ENCODE measurements around the gene GSC.

The GSC gene

GRCh38 chr14:94772548-94772947 is 2.6 kb upstream of the GSC start:
- DNase-seq (ENCODE audit: low read depth in 3 of 3, low spot score in 1 of 3): no peak

GRCh38 chr14:94771906-94772490 is 2.1 kb upstream of the GSC start:
- DNase-seq (ENCODE audit: low read depth in 3 of 3, low spot score in 1 of 3): no peak

DNA sequence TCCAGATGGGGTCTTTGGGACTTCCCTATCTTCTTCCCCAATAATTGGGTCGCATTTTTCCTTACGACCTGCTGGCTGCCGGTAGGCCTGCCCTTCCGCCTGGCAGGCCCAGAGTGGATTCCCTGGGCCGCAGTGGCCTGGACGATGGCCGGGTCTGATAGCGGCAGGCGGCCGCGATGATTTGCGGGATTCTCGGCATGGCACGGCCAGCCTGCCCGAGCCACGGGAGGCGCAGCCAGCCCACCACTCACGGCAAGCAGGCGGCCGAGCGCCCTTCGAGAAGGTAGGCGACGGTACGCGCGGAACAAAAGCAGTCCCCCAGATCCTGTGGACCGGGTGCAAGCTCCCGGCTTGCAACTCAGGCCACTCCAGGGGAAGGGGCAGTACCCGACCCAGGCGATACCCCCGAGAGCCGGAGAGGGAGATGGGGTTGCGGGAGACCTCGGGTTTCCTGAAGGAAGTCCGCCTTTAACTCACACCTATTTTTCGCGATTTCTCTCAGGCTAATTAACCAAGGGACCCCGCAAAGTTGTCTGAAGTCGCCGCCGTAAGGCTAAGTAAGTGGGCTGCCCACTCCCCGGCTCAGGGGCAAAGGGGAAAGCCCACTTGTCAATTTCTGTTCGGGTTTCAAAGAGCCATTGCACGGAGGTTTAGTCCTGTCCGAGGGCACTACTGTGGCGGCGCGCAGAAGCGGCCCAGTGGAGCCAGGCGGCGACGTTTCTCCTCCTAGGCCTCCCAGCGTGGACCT is 1.4 kb upstream of the GSC start:
- DNase-seq (ENCODE audit: low read depth in 3 of 3, low spot score in 1 of 3): no peak

- DNase-seq (ENCODE audit: low read depth in 3 of 3, low spot score in 1 of 3): no peak
Measured at GRCh38 chr14:94770815-94771157, 873 bp upstream of the GSC start.

DNA sequence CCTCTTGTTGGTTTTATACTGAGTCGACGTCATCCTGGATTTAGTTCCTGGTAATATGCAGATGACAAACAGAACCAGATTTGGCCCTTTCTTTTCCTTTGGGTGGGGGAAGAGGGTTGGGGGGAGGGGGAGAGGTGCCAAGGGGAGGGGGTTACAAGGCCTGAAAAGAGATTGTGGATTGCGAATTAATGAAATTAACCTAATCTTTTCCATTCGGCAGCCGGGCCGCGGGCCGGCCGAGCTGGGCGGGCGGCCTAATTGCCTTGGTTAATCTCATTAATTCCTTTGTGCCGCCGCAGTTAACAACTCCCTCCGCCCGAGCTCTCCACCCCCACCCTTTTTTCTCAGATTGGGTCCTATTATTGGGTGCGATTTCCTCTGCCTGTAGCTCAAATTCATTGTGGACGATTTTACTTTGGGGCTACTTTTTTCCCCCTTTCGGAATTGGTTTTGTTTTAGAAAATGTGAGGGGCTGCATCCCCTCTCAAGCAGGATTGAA is 387 bp upstream of the GSC start:
- no peak for DNase-seq (ENCODE audit: low read depth in 3 of 3, low spot score in 1 of 3)

DNA sequence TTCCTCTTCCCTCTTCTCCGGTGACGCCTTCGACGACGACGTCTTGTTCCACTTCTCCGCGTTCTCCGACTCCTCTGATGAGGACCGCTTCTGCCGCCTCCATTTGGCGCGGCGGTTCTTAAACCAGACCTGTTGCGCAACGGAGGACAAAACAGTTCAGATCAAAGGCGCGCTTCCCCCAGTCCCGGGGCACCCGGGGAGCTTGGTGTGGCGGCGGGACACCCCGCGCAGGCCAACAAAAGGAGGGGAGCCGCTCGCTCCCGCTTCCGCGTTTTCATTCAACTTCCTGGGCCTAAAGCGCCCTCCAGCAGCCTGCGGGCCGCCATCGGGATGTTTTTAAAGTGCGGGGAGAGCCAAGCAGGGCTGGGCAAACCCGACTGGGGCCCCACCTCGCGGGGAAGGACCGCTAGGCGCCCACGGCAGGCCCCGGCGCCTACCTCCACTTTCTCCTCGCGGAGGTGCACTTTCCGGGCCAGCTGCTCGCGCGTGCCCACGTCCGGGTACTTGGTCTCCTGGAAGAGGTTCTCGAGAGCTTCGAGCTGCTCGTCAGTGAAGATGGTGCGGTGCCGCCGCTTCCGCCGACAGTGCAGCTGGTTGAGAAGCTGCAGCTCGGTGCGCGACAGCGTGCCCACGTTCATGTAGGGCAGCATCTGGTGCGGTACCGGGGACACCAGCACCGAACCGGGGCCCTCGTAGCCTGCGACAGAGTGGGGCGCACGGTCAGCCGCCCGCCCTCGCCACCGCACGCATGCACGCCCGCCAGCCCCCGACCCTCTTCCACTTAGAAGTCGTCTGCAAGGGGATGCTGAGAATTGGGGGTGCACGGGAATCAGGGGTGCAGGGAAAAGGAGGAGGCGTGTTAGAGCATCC is 1.2 kb downstream of the GSC start:
- no peak for DNase-seq (ENCODE audit: low read depth in 3 of 3, low spot score in 1 of 3)

- no peak for DNase-seq (ENCODE audit: low read depth in 3 of 3, low spot score in 1 of 3)
Measured at GRCh38 chr14:94768141-94768520, 1.8 kb downstream of the GSC start.

DNA sequence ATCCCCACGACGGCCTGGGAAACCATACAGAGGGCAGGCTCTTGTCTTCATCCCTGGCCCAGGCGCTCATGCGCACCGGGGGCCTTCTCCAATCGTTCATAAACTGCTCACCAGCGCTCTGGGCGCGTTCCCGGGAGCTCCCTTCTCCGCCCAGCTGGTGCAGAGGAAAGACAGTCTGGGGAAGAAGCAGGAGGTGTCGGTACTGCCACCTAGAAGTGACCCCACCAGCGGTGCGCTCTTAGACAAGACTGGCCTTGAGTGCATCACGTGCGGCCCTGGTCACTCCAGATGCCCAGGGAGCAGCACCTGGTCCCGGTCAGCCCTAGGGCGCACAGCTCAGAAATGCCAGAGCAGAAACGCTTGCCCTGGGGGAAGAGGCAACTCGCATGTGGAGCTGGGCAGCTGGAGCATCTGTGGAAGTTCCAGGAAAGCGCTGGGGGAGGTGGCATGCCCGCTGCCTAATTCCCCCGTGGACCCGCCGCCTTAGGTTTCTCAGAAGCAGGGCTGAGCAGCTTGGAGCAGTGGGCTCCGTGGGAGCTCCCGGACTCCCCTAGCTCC is 2.5 kb downstream of the GSC start:
- no peak for DNase-seq (ENCODE audit: low read depth in 3 of 3, low spot score in 1 of 3)

- DNase-seq (ENCODE audit: low read depth in 3 of 3, low spot score in 1 of 3): no peak
Measured at GRCh38 chr14:94764573-94764972, 5.3 kb downstream of the GSC start.

- no peak for DNase-seq (ENCODE audit: low read depth in 3 of 3, low spot score in 1 of 3)
Measured at GRCh38 chr14:94762431-94762830, 7.5 kb downstream of the GSC start.

DNA sequence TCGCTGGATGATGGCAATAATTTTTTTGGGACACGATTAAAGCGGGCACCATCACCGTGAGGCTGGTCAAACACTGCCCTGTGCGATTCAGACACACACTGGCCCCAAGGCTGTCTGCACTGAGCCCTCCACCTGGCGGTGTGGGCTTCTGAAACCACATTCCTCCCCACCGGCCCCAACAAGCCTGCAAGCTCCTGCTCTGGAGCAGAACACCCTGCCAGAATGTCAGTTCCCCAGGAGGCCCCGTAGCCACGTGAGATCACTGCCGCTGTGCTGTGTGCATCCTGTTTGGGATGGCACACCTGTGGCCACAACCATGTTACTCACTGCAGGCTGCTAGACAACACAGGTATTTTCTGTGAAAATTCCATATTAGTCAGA is 7.9 kb downstream of the GSC start:
- DNase-seq (ENCODE audit: low read depth in 3 of 3, low spot score in 1 of 3): no peak

GRCh38 chr14:94761348-94761996 is 8.4 kb downstream of the GSC start:
- DNase-seq (ENCODE audit: low read depth in 3 of 3, low spot score in 1 of 3): no peak

- DNase-seq (ENCODE audit: low read depth in 3 of 3, low spot score in 1 of 3): no peak
Measured at GRCh38 chr14:94756310-94756882, 13.5 kb downstream of the GSC start.

GRCh38 chr14:94754391-94754942 is 15.4 kb downstream of the GSC start:
- DNase-seq (ENCODE audit: low read depth in 3 of 3, low spot score in 1 of 3): no peak

GRCh38 chr14:94752591-94753436 is 17.1 kb downstream of the GSC start:
- no peak for DNase-seq (ENCODE audit: low read depth in 3 of 3, low spot score in 1 of 3)

- DNase-seq (ENCODE audit: low read depth in 3 of 3, low spot score in 1 of 3): no peak
Measured at GRCh38 chr14:94751956-94752355, 18.0 kb downstream of the GSC start.

- DNase-seq (ENCODE audit: low read depth in 3 of 3, low spot score in 1 of 3): no peak
Measured at GRCh38 chr14:94751321-94751720, 18.6 kb downstream of the GSC start.

DNA sequence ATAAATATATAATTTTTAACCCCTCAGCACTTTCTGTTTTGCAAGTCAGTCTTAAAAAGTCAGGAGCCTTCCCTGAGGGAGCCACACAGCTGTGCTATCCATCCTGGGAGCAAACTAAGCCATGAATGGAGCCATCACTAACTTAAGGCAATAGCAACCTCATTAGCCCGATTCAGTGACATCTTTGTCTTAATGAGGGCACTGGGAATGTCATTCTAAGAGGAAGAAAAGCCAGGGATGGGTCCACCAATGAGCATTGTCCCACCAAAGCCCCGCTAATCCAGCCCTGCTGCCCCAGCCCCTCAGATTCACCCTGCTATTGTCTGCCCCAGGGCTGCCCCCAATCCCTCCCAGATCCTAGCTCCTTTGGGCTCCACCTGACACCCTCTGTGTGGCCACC is 19.5 kb downstream of the GSC start:
- no peak for DNase-seq (ENCODE audit: low read depth in 3 of 3, low spot score in 1 of 3)

GRCh38 chr14:94748667-94749347 is 21.1 kb downstream of the GSC start:
- DNase-seq (ENCODE audit: low read depth in 3 of 3, low spot score in 1 of 3): no peak

All from stimulated activated CD4-positive, alpha-beta T cell treated with anti-CD3 and anti-CD28 coated beads, TNF-alpha, amount 100 ng/mL, for 1 hour (primary cell).